GM12878 (cell line): Measurements from ENCODE around the gene ANAPC15. TPM values are rescaled to one million over a fixed set of nuclear protein-coding genes. Genes with fewer than 3 reads are reported as not detected.

Experiments used
- ATAC-seq: fragments of 200-7000 bp; cut with Tn5 transposase; 3 replicates; pipeline ENCODE4 v1.9.1; 2020; ENCODE audit warnings: mild to moderate bottlenecking, moderate library complexity
- BruUV-seq: library from RNA; stranded (reverse); fragments of 400-500 nt; replicated peaks from 2 replicates; lab custom pipeline; 2021; lab: Mats Ljungman, UMichigan
- CTCF ChIA-PET: fragments of 300-600 bp; sonication (Branson Sonifier 250); formaldehyde crosslinking; extraction: SDS; loops from one replicate; lab custom pipeline; 2021; ENCODE audit warnings: inconsistent platforms; lab: Yijun Ruan, JAX
- POLR2A ChIA-PET: fragments of 350-600 bp; formaldehyde crosslinking; extraction: SDS; loops from one replicate; lab custom pipeline; 2021; ENCODE audit warnings: inconsistent platforms; lab: Charles Lee
- RAD21 ChIA-PET: fragments of 300-600 bp; sonication (Branson Sonifier 250); formaldehyde crosslinking; loops from one replicate; lab custom pipeline; 2023; ENCODE audit warnings: antibody characterized with exemption; ENCODE audit not compliant: unreplicated experiment; lab: Charles Lee
- SMC1A ChIA-PET: fragments of 300-600 bp; sonication (Branson Sonifier 250); formaldehyde crosslinking; loops from one replicate; lab custom pipeline; 2023; ENCODE audit not compliant: unreplicated experiment, uncharacterized antibody; lab: Charles Lee
- DNase-seq: peaks from one replicate; pipeline ENCODE4 v3.0.0-alpha.2; 2011; ENCODE audit warnings: low read depth, low spot score
- FAIRE-seq: peaks from 3 replicates; lab custom pipeline; 2011; peaks lifted over from hg19 to GRCh38; lab: Jason Lieb, UNC
- H2AFZ ChIP-seq: 2 replicates; pipeline ENCODE4 v1.6.0; 2011; ENCODE audit warnings: low read depth, low read length, control low read depth; ENCODE audit not compliant: control insufficient read depth
- H3K27ac ChIP-seq: 2 replicates; pipeline ENCODE4 v1.5.1; 2011; ENCODE audit warnings: control low read depth; ENCODE audit not compliant: control insufficient read depth, insufficient read depth
- H3K27me3 ChIP-seq, 2 experiments: replicated peaks in 1 of 2; 2 replicates each; pipeline versions ENCODE4 v1.6.0 to v1.6.1; 2011; ENCODE audit warnings: low read length in 1 of 2; ENCODE audit not compliant: control insufficient read depth in 2 of 2, insufficient read depth in 2 of 2
- H3K36me3 ChIP-seq, 2 experiments: 2 replicates each; pipeline ENCODE4 v1.5.1; 2011; ENCODE audit warnings: low read length in 1 of 2; ENCODE audit not compliant: control insufficient read depth in 2 of 2, insufficient read depth in 2 of 2
- H3K4me1 ChIP-seq: 2 replicates; pipeline ENCODE4 v1.6.1; 2011; ENCODE audit warnings: mild to moderate bottlenecking, low read length, moderate library complexity, mixed read lengths; ENCODE audit not compliant: control insufficient read depth, insufficient read depth
- H3K4me2 ChIP-seq: 2 replicates; pipeline ENCODE4 v1.6.0; 2011; ENCODE audit warnings: control low read depth; ENCODE audit not compliant: control insufficient read depth, insufficient read depth
- H3K4me3 ChIP-seq: fragments of 200-600 bp; sonication (generic); 2 replicates; pipeline ENCODE4 v1.5.1; 2016
- H3K79me2 ChIP-seq: 2 replicates; pipeline ENCODE4 v1.6.0; 2011; ENCODE audit warnings: low read length; ENCODE audit not compliant: control insufficient read depth, insufficient read depth
- H3K9ac ChIP-seq: 2 replicates; pipeline ENCODE4 v1.8.0; 2011; ENCODE audit warnings: low read length, control low read depth, mixed read lengths; ENCODE audit not compliant: control insufficient read depth, insufficient read depth
- H3K9me3 ChIP-seq: replicated peaks from 3 replicates; pipeline ENCODE4 v1.5.1; 2011; ENCODE audit warnings: mild to moderate bottlenecking, low read length; ENCODE audit not compliant: control insufficient read depth, insufficient read depth
- H4K20me1 ChIP-seq: 2 replicates; pipeline ENCODE4 v1.6.0; 2011; ENCODE audit not compliant: control insufficient read depth, insufficient read depth
- BCLAF1 ChIP-seq: fragments of 450-650 bp; IDR thresholded peaks from 2 replicates; pipeline ENCODE4 v1.6.1; 2017; ENCODE audit warnings: antibody characterized with exemption, mild to moderate bottlenecking, moderate library complexity
- BHLHE40 ChIP-seq, 2 experiments: fragments of 450-650 bp in 1 of 2; IDR thresholded peaks; 2 replicates each; pipeline ENCODE4 v1.6.1; 2011 to 2017; ENCODE audit warnings: low read depth in 2 of 2, borderline replicate concordance in 1 of 2, improper control_type of control experiment in 1 of 2, low read length in 1 of 2, mild to moderate bottlenecking in 1 of 2
- CREB1 ChIP-seq: IDR thresholded peaks from 2 replicates; pipeline ENCODE4 v1.6.1; 2012; ENCODE audit warnings: low read depth, mild to moderate bottlenecking, inconsistent platforms
- E2F4 ChIP-seq: IDR thresholded peaks from 2 replicates; pipeline ENCODE4 v1.6.1; 2012; ENCODE audit warnings: low read depth, low read length, improper control_type of control experiment
- EZH2 ChIP-seq: IDR thresholded peaks from 2 replicates; pipeline ENCODE4 v1.6.1; 2012; ENCODE audit warnings: low read depth, mild to moderate bottlenecking, control low read depth, inconsistent platforms, low read length, borderline replicate concordance; ENCODE audit not compliant: control insufficient read depth
- MXI1 ChIP-seq: fragments of 150-350 bp; IDR thresholded peaks from 2 replicates; pipeline ENCODE4 v1.6.1; 2011; ENCODE audit warnings: low read depth, mild to moderate bottlenecking, inconsistent platforms, low read length, improper control_type of control experiment
- NBN ChIP-seq: fragments of 450-650 bp; IDR thresholded peaks from 2 replicates; pipeline ENCODE4 v1.6.1; 2016
- NFIC ChIP-seq: IDR thresholded peaks from 2 replicates; pipeline ENCODE4 v1.6.1; 2012; ENCODE audit warnings: low read depth, mild to moderate bottlenecking, inconsistent platforms, low read length, moderate library complexity
- PML ChIP-seq: IDR thresholded peaks from 2 replicates; pipeline ENCODE4 v1.6.1; 2012; ENCODE audit warnings: low read length, inconsistent platforms
- RFX5 ChIP-seq: IDR thresholded peaks from 2 replicates; pipeline ENCODE4 v1.6.1; 2011; ENCODE audit warnings: low read depth, low read length, improper control_type of control experiment
- SRF ChIP-seq, 2 experiments: IDR thresholded peaks; 2 replicates each; pipeline ENCODE4 v1.6.1; 2011; ENCODE audit warnings: low read depth in 2 of 2, low read length in 2 of 2, mild to moderate bottlenecking in 1 of 2, moderate library complexity in 1 of 2
- TARDBP ChIP-seq: IDR thresholded peaks from 2 replicates; pipeline ENCODE4 v1.6.1; 2016; ENCODE audit warnings: borderline replicate concordance
- USF2 ChIP-seq: IDR thresholded peaks from 2 replicates; pipeline ENCODE4 v1.6.1; 2011; ENCODE audit warnings: low read depth, low read length, improper control_type of control experiment, borderline replicate concordance
- ZBTB11 ChIP-seq: fragments of 450-650 bp; formaldehyde crosslinking; IDR thresholded peaks from 2 replicates; pipeline ENCODE4 v1.5.0; 2022; ENCODE audit warnings: mild to moderate bottlenecking, missing genetic modification characterization
- WGBS: methylation state at CpG from one replicate; pipeline ENCODE4 v1.1.6; 2016; ENCODE audit warnings: low lambda C conversion rate; ENCODE audit not compliant: insufficient replicate concordance, insufficient coverage; ENCODE audit errors: missing lambda C conversion rate; 5-methylcytosine and 5-hydroxymethylcytosine counted together
- in situ Hi-C: fragments of 300-500 bp; cut with MboI; formaldehyde crosslinking; loops from 9 replicates; pipeline ENCODE4 v1.14.3; 2018; ENCODE audit warnings: mixed read lengths
- intact Hi-C: fragments of 100-400 bp; cut with micrococcal nuclease; formaldehyde crosslinking; loops from one replicate; pipeline ENCODE4 v1.14.2; 2022; ENCODE audit not compliant: unreplicated experiment
- polyA plus RNA-seq, 11 experiments: library from polyadenylated mRNA; depleted of rRNA in 4 of 11; unstranded in 6 of 11; stranded (reverse) in 5 of 11; fragments of >200 nt; fragmentation: Nextera tagmentation in 4 of 11; fragmentation: Illumina TruSeq in 1 of 11; extraction: Ambion mirVana in 4 of 11; extraction: Trizol in 1 of 11; gene quantifications; 1 replicate in 1 of 11; 2 replicates in 10 of 11; pipeline versions ENCODE4 v1.2.1 to v1.2.3, GENCODE V29; 2011 to 2016; ENCODE audit warnings: inconsistent platforms in 2 of 11, missing spikeins in 2 of 11, low read depth in 1 of 11
- total RNA-seq, 4 experiments: library from RNA; depleted of rRNA in 3 of 4; stranded (reverse); fragments of >200 nt in 3 of 4; fragmentation: Illumina TruSeq in 1 of 4; extraction: Trizol in 1 of 4; gene quantifications; 2 replicates each; pipeline versions ENCODE4 v1.2.1 to v1.2.3, GENCODE V29; 2013 to 2021

Gene ANAPC15
- total and polyA plus RNA-seq, 10 of the 15 experiments (the other 5 are each of a cell fraction or from before 2014, with no cell fraction given), result 83.4 to 372 (median 103) TPM

- TF ChIP-seq USF2, result no peak
These were observed 27.5 kb downstream of the ANAPC15 start (continued) for GRCh38 chr11:72084965-72085364.

- no peak for DNase-seq
- in situ Hi-C loops, result no loop called here
- no peak for ATAC-seq
- TF ChIP-seq BCLAF1, result no peak
- TF ChIP-seq NFIC, result no peak
- no peak for TF ChIP-seq MXI1
- no peak for TF ChIP-seq SRF (IDR thresholded peaks at IDR 0.05; ENCODE audit: low read depth in 2 of 2, low read length in 2 of 2)
- TF ChIP-seq PML, result no peak
- TF ChIP-seq CREB1, result no peak
- TF ChIP-seq RFX5, result no peak
- TF ChIP-seq EZH2, result no peak
- no peak for TF ChIP-seq NBN
- TF ChIP-seq E2F4, result no peak
- no peak for TF ChIP-seq TARDBP
- no peak for TF ChIP-seq ZBTB11
- no peak for TF ChIP-seq BHLHE40 (IDR thresholded peaks at IDR 0.05; ENCODE audit: borderline replicate concordance in 1 of 2, low read depth in 2 of 2, low read length in 1 of 2)
These were observed 28.4 kb downstream of the ANAPC15 start for GRCh38 chr11:72084076-72084475.

More at GRCh38 chr11:72084076-72084475, 28.4 kb downstream of the ANAPC15 start:
- Histone ChIP-seq H3K4me1 (peaks cover 10% of the 10 kb centered on the region), H3K27me3 (no peaks in the 10 kb centered on the region), H3K27ac (no peak overlapping the region), H2AFZ (no peak overlapping the region), H3K79me2 (peaks cover 10% of the 10 kb centered on the region), H3K4me3 (no peak overlapping the region), H3K36me3 (no peaks in the 10 kb centered on the region), H3K9ac (no peak overlapping the region), H4K20me1 (no peaks in the 10 kb centered on the region), H3K9me3 (no peaks in the 10 kb centered on the region), H3K4me2 (no peak overlapping the region)
- RAD21 ChIA-PET, result interaction anchor here (1.1 to 4.9 kb wide), 3 partner anchors 44 to 106 kb away, joined by 3 to 30 read pairs (median 16); no protein-coding TSS in a partner anchor
- POLR2A ChIA-PET, result interaction anchor here (0.6 to 1.4 kb wide), 2 partner anchors 19 to 53 kb away, joined by 4 to 14 read pairs; partner anchors contain the start of gene LAMTOR1
- BruUV-seq, result no TSS peak
- 92% methylated on average over 4 of the region's 4 CpGs for WGBS
- SMC1A ChIA-PET, result interaction anchor here (0.7 to 4.6 kb wide), 7 partner anchors 11 to 106 kb away, joined by 3 to 62 read pairs (median 15); no protein-coding TSS in a partner anchor
- FAIRE-seq, result no peak
- CTCF ChIA-PET, result interaction anchor here (0.6 to 4.0 kb wide), 7 partner anchors 13 to 107 kb away, joined by 3 to 43 read pairs (median 5); no protein-coding TSS in a partner anchor
- intact Hi-C loops, result no loop called here
